Nephron progenitor cell (in vitro differentiated cells): ENCODE measurements around the gene ZBTB43.
A peak's percentile ranks its signal among the peaks of the same experiment; 100 is the strongest.

Source experiments
- DNase-seq: peaks from one replicate; pipeline ENCODE4 v3.0.0; 2021
- H3K27ac Mint-ChIP-seq: 2 replicates; pipeline ENCODE4 v1.8.0; 2021; ENCODE audit warnings: mild to moderate bottlenecking, moderate library complexity, mixed read lengths
- H3K27me3 Mint-ChIP-seq: 2 replicates; pipeline ENCODE4 v1.8.0; 2021; ENCODE audit warnings: mild to moderate bottlenecking, low read depth, mixed read lengths; ENCODE audit not compliant: poor library complexity
- H3K36me3 Mint-ChIP-seq: 2 replicates; pipeline ENCODE4 v1.8.0; 2021; ENCODE audit warnings: low read depth, mixed read lengths
- H3K4me1 Mint-ChIP-seq: 2 replicates; pipeline ENCODE4 v1.8.0; 2021; ENCODE audit warnings: mixed read lengths
- H3K4me3 Mint-ChIP-seq: 2 replicates; pipeline ENCODE4 v1.8.0; 2021; ENCODE audit warnings: mild to moderate bottlenecking, moderate library complexity, mixed read lengths
- H3K9me3 Mint-ChIP-seq: 2 replicates; pipeline ENCODE4 v1.8.0; 2021; ENCODE audit warnings: mild to moderate bottlenecking, moderate library complexity, mixed read lengths
- CTCF ChIP-seq: fragments of 200-600 bp; sonication (generic); IDR thresholded peaks from 2 replicates; pipeline ENCODE4 v1.5.0; 2021; ENCODE audit warnings: antibody characterized with exemption

Gene ZBTB43

DNA sequence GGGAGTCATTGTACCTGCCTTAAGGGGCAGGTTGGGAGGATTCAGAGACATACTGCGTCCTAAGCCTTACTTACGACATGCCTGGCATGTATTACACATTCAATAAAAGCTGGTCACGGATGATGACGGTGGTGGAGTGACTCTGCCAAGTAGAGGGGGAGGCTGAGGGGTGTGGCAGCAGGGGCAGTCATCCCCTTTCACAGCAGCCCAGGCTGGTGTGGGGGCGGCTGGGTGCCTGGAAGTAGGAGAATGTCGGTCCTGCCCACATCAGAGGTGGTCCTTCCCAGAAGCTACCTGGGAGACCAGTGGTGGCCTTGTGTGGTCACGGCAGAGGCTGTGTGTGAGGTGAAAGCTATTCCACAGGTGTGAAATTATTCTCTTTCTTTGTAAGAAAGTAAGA lies 64.5 kb downstream of the ZBTB43 start:
- no peak for TF ChIP-seq CTCF
- peaks cover 7% of the 10 kb centered on the region for H3K27me3 Mint-ChIP-seq
- peaks cover 25% of the 10 kb centered on the region for H3K4me1 Mint-ChIP-seq
- peak overlapping the region; percentile 36 for H3K27ac Mint-ChIP-seq
- H3K4me3 Mint-ChIP-seq: no peak overlapping the region
- H3K9me3 Mint-ChIP-seq: no peaks in the 10 kb centered on the region
- DNase-seq: no peak
- peaks cover 58% of the 10 kb centered on the region for H3K36me3 Mint-ChIP-seq

- peaks cover 51% of the 10 kb centered on the region for H3K36me3 Mint-ChIP-seq
- no peak for DNase-seq
- H3K27ac Mint-ChIP-seq: peak overlapping the region; percentile 88
- H3K4me1 Mint-ChIP-seq: peaks cover 23% of the 10 kb centered on the region
- H3K4me3 Mint-ChIP-seq: no peak overlapping the region
- TF ChIP-seq CTCF: no peak
- H3K9me3 Mint-ChIP-seq: peaks cover 3% of the 10 kb centered on the region
- H3K27me3 Mint-ChIP-seq: peaks cover 4% of the 10 kb centered on the region
Observed at GRCh38 chr9:126872516-126872915, 67.7 kb downstream of the ZBTB43 start.

GRCh38 chr9:126874546-126875314 lies 69.9 kb downstream of the ZBTB43 start:
- Mint-ChIP-seq H3K4me3 (no peak overlapping the region), H3K36me3 (peaks cover 46% of the 10 kb centered on the region), H3K27ac (no peak overlapping the region), H3K27me3 (no peaks in the 10 kb centered on the region), H3K9me3 (peaks cover 3% of the 10 kb centered on the region), H3K4me1 (peaks cover 5% of the 10 kb centered on the region)
- no peak for DNase-seq
- TF ChIP-seq CTCF: no peak

DNA sequence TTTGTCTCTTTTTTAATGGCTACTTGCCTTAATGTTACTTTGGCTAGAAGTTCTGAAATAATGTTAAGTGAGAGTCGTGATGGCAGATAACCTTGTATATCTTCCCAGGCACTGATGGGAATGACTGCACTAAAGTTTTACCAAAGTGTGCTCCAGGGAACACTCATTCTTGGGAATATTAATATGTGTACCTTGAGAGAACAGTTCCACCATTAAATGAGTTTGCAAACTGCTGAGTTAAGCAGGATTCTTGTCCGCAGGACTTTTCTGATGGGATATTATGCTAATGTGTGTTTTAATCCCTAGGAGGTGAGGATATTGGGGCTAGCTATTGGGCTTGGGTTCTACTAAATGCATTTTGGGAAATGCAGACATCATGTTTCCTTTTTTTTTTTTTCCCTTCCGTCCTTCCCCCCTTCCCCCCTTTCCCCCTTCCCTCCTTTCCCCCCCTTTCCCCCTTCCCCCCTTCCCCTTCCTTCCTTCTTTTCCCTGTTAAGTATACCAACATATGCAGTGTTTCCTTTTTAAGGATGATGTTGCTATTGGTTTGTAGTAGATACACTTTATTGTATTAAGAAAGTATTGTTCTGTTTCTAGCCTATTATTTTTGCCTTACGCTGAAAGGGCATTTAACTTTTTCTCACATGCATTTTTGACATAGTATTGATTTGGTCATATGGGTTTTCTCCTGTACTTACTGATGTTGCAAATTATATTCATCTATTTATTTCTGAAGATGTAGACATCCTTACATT lies 71.1 kb downstream of the ZBTB43 start:
- Mint-ChIP-seq H3K27ac (peak overlapping the region; percentile 76), H3K27me3 (no peaks in the 10 kb centered on the region), H3K4me1 (peaks cover 5% of the 10 kb centered on the region), H3K4me3 (no peak overlapping the region), H3K36me3 (peaks cover 51% of the 10 kb centered on the region), H3K9me3 (peaks cover 3% of the 10 kb centered on the region)
- TF ChIP-seq CTCF: no peak
- DNase-seq: no peak

GRCh38 chr9:126876531-126876930 lies 71.7 kb downstream of the ZBTB43 start:
- no peak for DNase-seq
- no peaks in the 10 kb centered on the region for H3K27me3 Mint-ChIP-seq
- H3K27ac Mint-ChIP-seq: peak overlapping the region; percentile 89
- peaks cover 51% of the 10 kb centered on the region for H3K36me3 Mint-ChIP-seq
- no peak overlapping the region for H3K4me3 Mint-ChIP-seq
- peaks cover 3% of the 10 kb centered on the region for H3K9me3 Mint-ChIP-seq
- H3K4me1 Mint-ChIP-seq: peaks cover 5% of the 10 kb centered on the region
- no peak for TF ChIP-seq CTCF
